ENCODE results near the gene TTC29.
"Not testable (repeated sequence)": the region's sequence is repeated elsewhere in the genome, so short reads cannot be mapped to it uniquely, and the experiment has no call there.

The TTC29 gene

DNA sequence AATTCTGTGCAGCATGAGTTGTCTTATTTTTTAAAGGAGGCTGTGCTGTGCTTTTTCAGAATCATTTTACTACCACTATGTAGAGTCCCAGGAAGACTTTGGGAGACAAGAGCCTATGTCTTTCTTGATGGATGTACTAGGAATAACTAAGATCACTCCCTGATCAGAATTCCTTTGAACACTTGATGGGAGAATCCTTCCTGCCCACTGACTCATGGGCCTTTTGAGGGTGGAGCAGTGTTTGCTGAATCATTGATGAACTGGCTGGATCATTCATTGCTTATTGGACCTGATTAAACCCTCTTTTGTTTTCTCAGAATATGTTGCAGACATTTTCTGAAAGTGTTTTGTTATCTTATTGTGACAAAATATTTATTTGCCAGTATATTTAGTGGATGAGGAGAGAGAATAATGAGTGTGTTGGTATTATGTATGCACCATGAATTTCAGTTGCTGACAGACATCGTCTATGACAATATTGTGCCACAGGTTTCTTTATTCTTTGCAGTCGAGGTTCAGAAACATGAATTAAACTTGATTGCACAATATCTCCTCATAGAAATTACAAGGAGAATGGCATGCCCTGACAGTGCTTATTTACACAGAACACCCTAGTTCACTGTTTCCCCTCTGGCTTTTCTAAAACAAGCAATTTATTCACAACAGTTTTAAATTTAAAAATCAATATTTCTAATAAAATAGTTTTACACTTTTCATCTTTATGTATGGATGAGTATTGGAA is 270.7 kb downstream of the TTC29 start:
- no peak for DNase-seq

GRCh38 chr4:146663968-146664311 is 281.7 kb downstream of the TTC29 start:
- not testable (repeated sequence) for DNase-seq

DNA sequence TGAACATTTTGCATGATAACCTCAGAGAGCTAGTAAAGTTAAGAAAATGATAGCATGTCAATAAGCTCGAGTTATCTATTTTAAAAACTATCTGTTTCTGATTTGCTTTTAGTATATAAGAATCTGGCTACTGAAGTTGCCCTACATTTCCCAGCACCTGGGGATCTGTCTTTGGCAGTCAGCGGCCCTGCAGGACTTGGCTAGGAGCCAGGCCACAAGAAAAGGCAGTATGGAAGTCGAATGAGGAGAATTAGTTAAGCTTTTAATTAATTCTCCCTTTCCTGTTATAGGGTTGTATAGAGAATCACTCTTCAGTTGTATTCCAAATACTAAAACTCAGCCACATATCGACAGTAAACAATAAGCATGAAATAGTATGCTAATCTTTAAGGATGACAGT is 284.3 kb downstream of the TTC29 start:
- DNase-seq = no peak
